C4-2B (cell line): ENCODE measurements around the gene PHF2.

Experiments used
- H3K27ac ChIP-seq: fragments of 450-650 bp; 2 replicates; pipeline ENCODE4 v1.5.1; 2017
- ZFX ChIP-seq: fragments of 450-650 bp; IDR thresholded peaks from 2 replicates; pipeline ENCODE4 v1.6.1; 2017
- TF ChIP-seq, protein P1 (sequence below): fragments of 450-650 bp; conservative IDR thresholded peaks from 2 replicates; pipeline ENCODE4 v1.5.1; 2017; ENCODE audit warnings: mild to moderate bottlenecking

The PHF2 gene

DNA sequence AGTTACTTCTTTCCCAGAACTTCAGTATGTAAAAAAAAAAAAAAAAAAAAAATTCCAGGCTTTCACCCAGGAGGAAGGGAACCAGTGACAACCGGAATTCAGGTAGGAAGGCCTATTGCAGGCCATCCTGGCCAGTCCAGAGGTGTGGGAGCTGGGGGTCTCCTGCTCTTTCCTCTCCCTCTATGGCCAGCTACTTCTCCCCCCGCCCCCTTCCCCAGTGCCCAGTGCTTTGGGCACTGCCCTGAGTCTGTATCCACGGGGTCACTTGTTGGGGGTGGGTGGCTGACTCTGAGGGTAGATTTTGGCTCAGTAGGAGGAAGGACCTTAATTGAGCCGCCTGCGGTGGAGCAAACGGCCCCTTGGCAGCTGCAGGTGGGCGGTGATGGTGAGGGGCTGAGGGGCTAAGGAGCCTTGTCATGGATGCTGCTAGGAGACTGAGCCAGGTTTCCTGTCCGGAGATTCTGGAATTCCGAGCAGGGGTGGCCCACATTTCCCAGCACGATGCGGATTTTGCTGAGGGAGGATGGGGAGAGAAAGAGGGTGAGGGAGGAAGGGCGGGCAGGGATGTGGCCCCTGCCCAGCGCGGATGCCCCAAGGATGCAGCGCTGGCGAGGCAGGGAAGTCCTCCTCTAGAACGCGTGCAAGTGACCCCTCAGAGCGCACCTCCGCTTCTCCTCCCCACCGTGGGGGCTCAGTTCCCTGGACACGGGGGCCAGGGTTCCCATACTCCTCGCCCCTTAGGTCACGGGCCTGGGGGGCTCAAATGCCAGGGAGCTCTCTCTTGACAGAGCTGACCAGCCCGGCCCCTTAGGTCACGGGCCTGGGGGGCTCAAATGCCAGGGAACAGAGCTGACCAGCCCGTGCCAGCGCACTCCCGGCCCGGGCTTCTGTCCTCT is 1.2 kb upstream of the PHF2 start:
- peak overlapping the region; percentile 92 for H3K27ac ChIP-seq
- TF ChIP-seq, protein P1, sequence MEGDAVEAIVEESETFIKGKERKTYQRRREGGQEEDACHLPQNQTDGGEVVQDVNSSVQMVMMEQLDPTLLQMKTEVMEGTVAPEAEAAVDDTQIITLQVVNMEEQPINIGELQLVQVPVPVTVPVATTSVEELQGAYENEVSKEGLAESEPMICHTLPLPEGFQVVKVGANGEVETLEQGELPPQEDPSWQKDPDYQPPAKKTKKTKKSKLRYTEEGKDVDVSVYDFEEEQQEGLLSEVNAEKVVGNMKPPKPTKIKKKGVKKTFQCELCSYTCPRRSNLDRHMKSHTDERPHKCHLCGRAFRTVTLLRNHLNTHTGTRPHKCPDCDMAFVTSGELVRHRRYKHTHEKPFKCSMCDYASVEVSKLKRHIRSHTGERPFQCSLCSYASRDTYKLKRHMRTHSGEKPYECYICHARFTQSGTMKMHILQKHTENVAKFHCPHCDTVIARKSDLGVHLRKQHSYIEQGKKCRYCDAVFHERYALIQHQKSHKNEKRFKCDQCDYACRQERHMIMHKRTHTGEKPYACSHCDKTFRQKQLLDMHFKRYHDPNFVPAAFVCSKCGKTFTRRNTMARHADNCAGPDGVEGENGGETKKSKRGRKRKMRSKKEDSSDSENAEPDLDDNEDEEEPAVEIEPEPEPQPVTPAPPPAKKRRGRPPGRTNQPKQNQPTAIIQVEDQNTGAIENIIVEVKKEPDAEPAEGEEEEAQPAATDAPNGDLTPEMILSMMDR = no peak
- TF ChIP-seq ZFX = no peak

DNA sequence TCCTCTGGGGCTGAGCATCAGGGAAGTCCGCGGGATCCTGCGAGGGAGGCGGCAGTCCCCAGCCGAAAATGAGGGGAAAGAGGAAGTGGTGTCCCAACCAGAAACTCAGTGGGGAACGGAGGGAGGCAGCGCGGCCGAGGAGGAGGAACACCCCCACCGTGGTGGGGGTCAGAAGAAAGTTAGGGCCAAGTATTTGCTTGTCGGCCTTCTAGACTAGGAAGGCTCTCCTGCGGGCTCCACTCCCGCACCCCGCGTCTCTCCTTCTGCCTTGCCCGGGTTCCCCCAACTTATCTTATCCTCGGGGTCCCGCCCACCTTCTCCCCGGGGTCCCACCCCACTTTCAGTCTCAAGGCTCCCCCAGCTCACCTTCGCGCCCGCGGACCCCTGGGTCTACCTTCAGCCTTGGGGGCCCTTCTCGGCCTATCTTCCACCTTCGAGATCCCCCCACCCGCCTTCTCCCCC is 557 bp upstream of the PHF2 start:
- H3K27ac ChIP-seq = peak overlapping the region; percentile 92
- TF ChIP-seq, protein P1 = no peak
- no peak for TF ChIP-seq ZFX

DNA sequence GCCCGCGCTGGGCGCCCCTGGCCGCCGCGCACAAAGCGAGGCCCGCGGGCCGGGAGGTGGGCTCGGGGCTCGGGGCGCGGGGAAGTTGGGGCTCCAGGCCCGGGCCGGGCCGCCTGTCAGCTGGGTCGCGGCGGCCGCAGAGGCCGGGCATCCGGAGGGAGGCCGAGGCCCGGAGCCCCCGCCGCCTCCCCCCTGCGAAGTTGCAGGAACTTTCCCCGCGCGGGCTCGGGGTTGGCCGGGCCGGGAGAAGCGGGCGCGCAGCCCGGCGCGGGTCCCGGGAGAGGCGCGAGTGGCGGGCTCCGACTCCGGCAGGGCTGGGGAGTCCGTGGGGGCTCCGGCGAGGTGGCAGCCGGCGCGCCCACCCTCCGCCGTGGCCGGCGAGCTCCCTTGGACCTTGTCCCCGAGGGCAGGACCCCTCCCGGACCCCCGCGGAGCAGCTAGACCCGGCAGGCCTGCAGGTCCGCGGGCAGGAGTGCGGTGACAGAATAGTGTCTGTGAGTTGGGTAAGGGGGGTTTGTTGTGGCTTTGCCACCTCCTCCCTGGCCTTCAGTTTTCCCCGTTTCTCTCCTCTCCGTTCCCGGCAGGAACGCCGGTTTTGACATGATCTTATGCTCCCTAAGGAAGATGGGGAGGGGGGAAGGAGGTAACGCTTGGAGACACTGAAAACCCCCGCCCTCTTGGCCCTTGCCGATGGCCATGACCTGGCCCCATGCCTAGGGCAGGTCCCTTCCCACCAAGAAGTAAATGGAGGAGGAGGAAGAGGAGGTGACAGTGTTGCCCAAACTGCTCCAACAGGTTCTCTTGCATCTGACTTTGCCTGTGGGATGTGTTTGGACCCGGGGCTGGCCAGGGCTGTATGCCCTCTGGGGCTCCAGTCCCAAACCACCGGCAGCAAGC is 942 bp downstream of the PHF2 start:
- TF ChIP-seq ZFX = peak; percentile 93
- TF ChIP-seq, protein P1 = no peak
- peak overlapping the region; percentile 92 for H3K27ac ChIP-seq

- TF ChIP-seq ZFX = no peak
- TF ChIP-seq, protein P1 = no peak
- H3K27ac ChIP-seq = peak overlapping the region; percentile 92
Observed at GRCh38 chr9:93577975-93578682, 1.7 kb downstream of the PHF2 start.

GRCh38 chr9:93578844-93579243 is 2.5 kb downstream of the PHF2 start:
- TF ChIP-seq ZFX = no peak
- TF ChIP-seq, protein P1 = no peak
- H3K27ac ChIP-seq = peak overlapping the region; percentile 92; the same call in 1 of the 2 replicates

DNA sequence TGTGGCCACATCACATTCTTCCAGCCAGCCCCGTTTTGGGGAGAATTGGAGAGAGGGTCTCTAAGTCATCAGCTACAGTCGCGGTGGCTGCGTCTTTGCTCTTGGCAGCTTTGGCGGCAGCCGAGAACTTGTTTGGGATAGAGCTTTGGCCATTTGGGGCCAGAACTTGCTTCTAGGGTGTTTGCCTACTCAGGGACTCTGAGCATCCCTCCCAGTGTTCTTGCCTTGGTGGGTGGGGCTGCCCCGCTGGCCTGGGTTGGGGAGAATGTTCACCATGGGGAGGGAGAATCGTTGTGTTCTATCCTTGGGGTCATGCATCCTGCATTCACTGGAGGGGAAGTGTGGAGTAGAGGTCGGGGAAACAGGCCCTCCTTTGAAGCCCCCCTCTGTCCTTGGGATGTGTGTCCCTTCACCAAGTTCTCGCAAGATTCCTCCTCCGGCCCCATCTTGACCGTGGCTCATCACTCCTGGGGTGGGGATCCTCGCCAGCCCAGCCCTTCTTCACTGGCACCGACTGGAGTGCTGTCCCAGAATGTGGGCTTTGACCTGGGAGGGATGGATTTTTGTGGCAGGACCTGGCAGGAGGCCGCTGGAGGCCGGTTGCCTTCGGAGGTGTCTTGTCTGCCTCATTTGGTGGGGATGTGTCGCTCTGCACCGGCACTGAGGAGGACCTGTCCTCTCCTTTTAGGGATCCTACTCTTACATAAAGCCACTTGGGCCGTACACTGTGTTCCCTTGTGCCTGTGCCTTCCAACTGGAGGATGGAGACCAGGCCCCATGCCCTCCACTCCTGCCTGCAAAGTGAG is 3.5 kb downstream of the PHF2 start:
- TF ChIP-seq, protein P1 = no peak
- no peak for TF ChIP-seq ZFX
- H3K27ac ChIP-seq = no peak overlapping the region
